ENCODE results near the gene PHLPP1. TPM values are rescaled to one million over a fixed set of nuclear protein-coding genes. Genes with fewer than 3 reads are reported as not detected.

Gene PHLPP1
- total RNA-seq, 1 experiment from 2014 or later, result 39.9 TPM

DNA sequence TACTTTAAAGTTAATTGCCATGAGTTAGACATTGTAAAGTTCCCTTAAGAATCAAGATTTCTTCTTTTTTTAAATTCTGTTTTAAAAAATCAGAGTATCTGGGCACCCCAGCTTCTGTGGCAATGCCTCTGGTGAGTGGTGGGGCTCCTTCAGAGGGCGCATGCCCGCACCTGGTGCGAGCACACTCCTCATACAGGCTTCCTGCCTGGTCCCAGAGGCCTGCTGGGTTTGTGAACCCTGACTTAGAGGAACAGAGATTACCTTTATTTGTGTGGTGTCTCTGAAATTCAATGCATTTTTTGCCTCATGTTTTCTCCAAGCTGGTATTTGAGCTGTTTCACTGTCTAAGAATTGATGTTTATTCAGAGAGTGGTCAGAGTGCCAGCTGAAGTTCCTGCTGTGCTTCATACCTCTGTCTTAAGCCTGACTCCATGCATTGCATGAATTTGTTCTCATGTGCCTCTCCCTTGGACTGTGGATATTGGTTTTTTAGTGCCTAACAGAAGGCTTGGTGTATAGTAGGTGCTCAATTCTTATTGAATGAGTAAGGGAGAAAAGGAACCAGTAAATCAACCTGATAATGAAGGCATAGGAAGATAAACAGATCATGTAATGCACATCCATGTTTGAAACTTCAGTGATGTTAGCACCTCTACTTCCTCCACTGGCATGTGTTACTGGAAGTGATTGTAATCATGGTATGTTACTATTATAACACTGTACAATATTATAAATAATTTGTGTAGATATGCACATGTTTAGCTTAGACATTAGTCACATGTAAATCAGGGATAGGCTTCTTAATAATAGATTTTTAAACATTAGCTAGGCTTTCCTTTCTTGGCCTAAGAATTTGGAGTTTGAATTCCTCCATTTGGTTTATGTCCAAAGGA is 29.0 kb downstream of the PHLPP1 start:
- no peak overlapping the region for H2BK120ac ChIP-seq (ENCODE audit: low read depth, low read length, poor library complexity, severe bottlenecking)
- H4K5ac ChIP-seq (ENCODE audit: insufficient read length, low read depth, low read length), result no peak overlapping the region
- H3K27ac ChIP-seq (ENCODE audit: insufficient read length, low read depth, low read length), result peak overlapping the region; percentile 35
- no peaks in the 10 kb centered on the region for H3K79me1 ChIP-seq (ENCODE audit: insufficient read depth, low read depth, low read length, poor library complexity, severe bottlenecking)
- no peaks in the 10 kb centered on the region for H3K9me3 ChIP-seq (ENCODE audit: control insufficient read depth, low read depth, low read length)
- H3K79me2 ChIP-seq (ENCODE audit: insufficient read depth, low read length), result peaks cover 54% of the 10 kb centered on the region; the same call in 1 of the 2 replicates
- no peak overlapping the region for H3K14ac ChIP-seq (ENCODE audit: insufficient read depth, low read length)
- peak overlapping the region; percentile 62 to 96 (median 91) for H3K27ac Mint-ChIP-seq
- H3K56ac ChIP-seq (ENCODE audit: insufficient read length, low read depth, low read length), result no peak overlapping the region
- H3K4me1 Mint-ChIP-seq, result peaks cover 71 to 76% of the 10 kb centered on the region in 2 experiments
- H3K18ac ChIP-seq (ENCODE audit: insufficient read length, low read depth, low read length), result no peak overlapping the region
- H2AFZ ChIP-seq (ENCODE audit: low read length), result no peak overlapping the region
- H3K4ac ChIP-seq (ENCODE audit: low read depth, low read length), result no peak overlapping the region
- no peak overlapping the region for H2AK5ac ChIP-seq (ENCODE audit: insufficient read length, low read length)
- no peak overlapping the region for H4K91ac ChIP-seq (ENCODE audit: insufficient read length, low read depth, low read length)
- H2BK15ac ChIP-seq (ENCODE audit: low read depth, low read length), result no peak overlapping the region
- H3K4me2 ChIP-seq (ENCODE audit: insufficient read depth, insufficient read length, low read length), result no peak overlapping the region
- DNase-seq, result no peak
- peaks cover 12% of the 10 kb centered on the region for H3K4me1 ChIP-seq (ENCODE audit: insufficient read depth, low read length)
- H4K8ac ChIP-seq (replicated peaks; ENCODE audit: insufficient read length, low read depth, low read length), result no peak overlapping the region
- no CpG with 5 or more reads among the region's 3 CpGs for WGBS (ENCODE audit: extremely low coverage, insufficient read length, low lambda C conversion rate)
- no peak overlapping the region for H2BK12ac ChIP-seq (ENCODE audit: insufficient read length, low read depth, low read length)
- no peak overlapping the region for H3K23ac ChIP-seq (ENCODE audit: insufficient read length, low read depth, low read length)
- H2BK20ac ChIP-seq (ENCODE audit: low read depth, low read length, poor library complexity, severe bottlenecking), result no peak overlapping the region
- no peaks in the 10 kb centered on the region for H3K23me2 ChIP-seq (ENCODE audit: insufficient read length, low read depth, low read length, poor library complexity, severe bottlenecking)
- peaks cover under 1 to 2% of the 10 kb centered on the region in 2 experiments; a peak in 4 of 5 replicates for H3K9me3 Mint-ChIP-seq
- H4K20me1 ChIP-seq (ENCODE audit: control insufficient read depth, insufficient read depth, insufficient read length), result no peaks in the 10 kb centered on the region
- peaks cover 2 to 7% (median 3%) of the 10 kb centered on the region in 3 experiments; a peak in 6 of 7 replicates for H3K36me3 Mint-ChIP-seq (ENCODE audit: insufficient read depth in 1 of 3, low read depth in 3 of 3)
- no peak overlapping the region for H3K9ac ChIP-seq (ENCODE audit: extremely low read depth, insufficient read length, low read length)
- TF ChIP-seq, protein P1, sequence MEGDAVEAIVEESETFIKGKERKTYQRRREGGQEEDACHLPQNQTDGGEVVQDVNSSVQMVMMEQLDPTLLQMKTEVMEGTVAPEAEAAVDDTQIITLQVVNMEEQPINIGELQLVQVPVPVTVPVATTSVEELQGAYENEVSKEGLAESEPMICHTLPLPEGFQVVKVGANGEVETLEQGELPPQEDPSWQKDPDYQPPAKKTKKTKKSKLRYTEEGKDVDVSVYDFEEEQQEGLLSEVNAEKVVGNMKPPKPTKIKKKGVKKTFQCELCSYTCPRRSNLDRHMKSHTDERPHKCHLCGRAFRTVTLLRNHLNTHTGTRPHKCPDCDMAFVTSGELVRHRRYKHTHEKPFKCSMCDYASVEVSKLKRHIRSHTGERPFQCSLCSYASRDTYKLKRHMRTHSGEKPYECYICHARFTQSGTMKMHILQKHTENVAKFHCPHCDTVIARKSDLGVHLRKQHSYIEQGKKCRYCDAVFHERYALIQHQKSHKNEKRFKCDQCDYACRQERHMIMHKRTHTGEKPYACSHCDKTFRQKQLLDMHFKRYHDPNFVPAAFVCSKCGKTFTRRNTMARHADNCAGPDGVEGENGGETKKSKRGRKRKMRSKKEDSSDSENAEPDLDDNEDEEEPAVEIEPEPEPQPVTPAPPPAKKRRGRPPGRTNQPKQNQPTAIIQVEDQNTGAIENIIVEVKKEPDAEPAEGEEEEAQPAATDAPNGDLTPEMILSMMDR (conservative IDR thresholded peaks at IDR 0.05), result no peak
- H3K27me3 Mint-ChIP-seq (ENCODE audit: low read depth), result no peaks in the 10 kb centered on the region
- H3K4me3 Mint-ChIP-seq, result peak overlapping the region in 1 of 2 experiments; percentile 42; a peak in 2 of 5 replicates
- H2BK5ac ChIP-seq (ENCODE audit: insufficient read length, low read length), result no peak overlapping the region
- H3K27me3 ChIP-seq (ENCODE audit: insufficient read depth, low read length), result no peaks in the 10 kb centered on the region
- no peak overlapping the region for H3T11ph ChIP-seq (ENCODE audit: low read length)

All from H9 (cell line).